NB4 (cell line): ENCODE results near the gene TNFAIP2.

Experiments used
- DNase-seq: peaks from one replicate; pipeline ENCODE4 v3.0.0; 2010; ENCODE audit warnings: low read depth
- H3K4me3 ChIP-seq: one replicate; pipeline ENCODE4 v1.5.1; 2011; ENCODE audit warnings: mild to moderate bottlenecking, low read depth, low read length, moderate library complexity
- MYC ChIP-seq: IDR thresholded peaks from 2 replicates; pipeline ENCODE4 v1.6.1; 2011; ENCODE audit warnings: low read depth, low read length
- POLR2A ChIP-seq: IDR thresholded peaks from 2 replicates; pipeline ENCODE4 v1.6.1; 2011; ENCODE audit warnings: mild to moderate bottlenecking; ENCODE audit not compliant: insufficient read length; ENCODE audit errors: extremely low read depth
- TF ChIP-seq, protein P1 (sequence below): IDR thresholded peaks from one replicate; pipeline ENCODE4 v1.5.1; 2012; ENCODE audit warnings: low read depth, low read length
- TF ChIP-seq, protein P2 (sequence below): IDR thresholded peaks from 2 replicates; pipeline ENCODE4 v1.6.1; 2011; ENCODE audit warnings: low read depth, low read length

TNFAIP2 gene

DNA sequence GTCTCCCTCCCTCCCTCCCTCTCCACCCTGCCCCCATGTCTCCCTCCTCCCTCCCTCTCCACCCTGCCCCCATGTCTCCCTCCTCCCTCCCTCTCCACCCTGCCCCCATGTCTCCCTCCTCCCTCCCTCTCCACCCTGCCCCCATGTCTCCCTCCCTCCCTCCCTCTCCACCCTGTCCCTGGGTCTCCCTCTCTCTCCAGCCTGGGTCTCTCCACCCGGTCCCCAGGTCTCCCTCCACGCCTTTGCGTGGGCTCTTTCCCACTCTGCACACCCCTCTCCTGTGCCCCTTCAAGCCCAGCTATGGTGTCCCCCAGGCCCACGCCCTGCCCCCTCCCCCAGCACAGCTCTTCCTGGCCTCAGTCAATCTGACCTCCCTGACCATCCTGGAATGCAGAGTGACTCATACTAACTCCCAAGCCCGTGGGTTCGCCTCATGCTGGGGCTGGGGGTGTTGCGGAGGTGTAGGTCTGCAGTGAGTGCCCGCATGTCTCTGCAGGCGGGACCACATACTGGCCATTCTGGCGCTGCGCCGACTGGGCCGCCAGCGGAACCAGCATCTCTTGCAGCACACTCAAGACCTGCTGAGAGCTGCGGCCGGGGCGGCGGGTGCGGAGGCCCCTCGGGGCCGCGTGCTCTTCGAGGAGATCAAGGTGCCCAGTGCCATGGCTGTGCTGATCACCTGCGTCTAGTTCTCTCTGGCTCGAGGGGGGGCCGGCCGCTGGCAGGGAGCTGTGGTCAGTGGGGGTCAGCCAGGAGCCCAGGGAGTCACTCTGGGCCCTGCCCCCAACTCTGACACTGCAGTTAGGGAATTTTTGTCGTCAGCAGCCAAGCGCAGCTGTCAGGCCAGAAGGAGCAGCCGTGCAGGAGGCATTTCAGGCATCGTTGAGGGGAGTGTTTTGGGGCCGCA is 13.5 kb upstream of the TNFAIP2 start:
- TF ChIP-seq, protein P1, sequence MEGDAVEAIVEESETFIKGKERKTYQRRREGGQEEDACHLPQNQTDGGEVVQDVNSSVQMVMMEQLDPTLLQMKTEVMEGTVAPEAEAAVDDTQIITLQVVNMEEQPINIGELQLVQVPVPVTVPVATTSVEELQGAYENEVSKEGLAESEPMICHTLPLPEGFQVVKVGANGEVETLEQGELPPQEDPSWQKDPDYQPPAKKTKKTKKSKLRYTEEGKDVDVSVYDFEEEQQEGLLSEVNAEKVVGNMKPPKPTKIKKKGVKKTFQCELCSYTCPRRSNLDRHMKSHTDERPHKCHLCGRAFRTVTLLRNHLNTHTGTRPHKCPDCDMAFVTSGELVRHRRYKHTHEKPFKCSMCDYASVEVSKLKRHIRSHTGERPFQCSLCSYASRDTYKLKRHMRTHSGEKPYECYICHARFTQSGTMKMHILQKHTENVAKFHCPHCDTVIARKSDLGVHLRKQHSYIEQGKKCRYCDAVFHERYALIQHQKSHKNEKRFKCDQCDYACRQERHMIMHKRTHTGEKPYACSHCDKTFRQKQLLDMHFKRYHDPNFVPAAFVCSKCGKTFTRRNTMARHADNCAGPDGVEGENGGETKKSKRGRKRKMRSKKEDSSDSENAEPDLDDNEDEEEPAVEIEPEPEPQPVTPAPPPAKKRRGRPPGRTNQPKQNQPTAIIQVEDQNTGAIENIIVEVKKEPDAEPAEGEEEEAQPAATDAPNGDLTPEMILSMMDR = no peak
- no peak for TF ChIP-seq MYC
- TF ChIP-seq, protein P2, sequence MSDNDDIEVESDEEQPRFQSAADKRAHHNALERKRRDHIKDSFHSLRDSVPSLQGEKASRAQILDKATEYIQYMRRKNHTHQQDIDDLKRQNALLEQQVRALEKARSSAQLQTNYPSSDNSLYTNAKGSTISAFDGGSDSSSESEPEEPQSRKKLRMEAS = no peak
- no peak for TF ChIP-seq POLR2A
- no peak for DNase-seq
- no peak overlapping the region for H3K4me3 ChIP-seq

DNA sequence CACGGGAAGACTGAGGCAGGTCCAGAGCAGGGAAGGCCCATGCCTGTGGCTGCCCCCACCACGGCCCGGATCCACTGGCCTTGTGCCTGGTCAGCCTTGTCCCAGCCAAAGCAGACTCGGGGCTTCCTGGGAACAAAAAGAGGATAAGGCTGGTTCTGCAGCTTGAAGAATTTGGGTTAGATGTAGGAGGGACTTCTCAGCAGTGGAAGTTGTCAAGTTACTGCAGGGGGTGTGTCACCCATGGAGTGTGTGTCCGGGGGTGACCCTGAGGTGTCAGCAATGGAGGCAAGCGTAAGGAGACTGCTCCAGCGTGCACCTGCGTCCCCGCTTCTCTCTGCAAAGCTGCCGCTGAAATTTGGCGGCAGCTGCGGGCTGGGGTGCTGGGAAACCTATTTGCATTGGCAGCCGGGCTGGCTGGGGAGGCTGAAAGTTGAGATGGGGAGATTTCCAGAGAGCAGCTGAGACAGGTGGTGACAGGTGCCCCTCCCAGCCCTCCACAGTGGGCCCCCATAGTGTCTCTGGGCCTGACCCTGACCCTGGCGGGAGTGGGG is 12.5 kb upstream of the TNFAIP2 start:
- no peak overlapping the region for H3K4me3 ChIP-seq
- no peak for DNase-seq
- TF ChIP-seq POLR2A (no peak), MYC (no peak)
- TF ChIP-seq, protein P1 = no peak
- TF ChIP-seq, protein P2 = no peak

DNA sequence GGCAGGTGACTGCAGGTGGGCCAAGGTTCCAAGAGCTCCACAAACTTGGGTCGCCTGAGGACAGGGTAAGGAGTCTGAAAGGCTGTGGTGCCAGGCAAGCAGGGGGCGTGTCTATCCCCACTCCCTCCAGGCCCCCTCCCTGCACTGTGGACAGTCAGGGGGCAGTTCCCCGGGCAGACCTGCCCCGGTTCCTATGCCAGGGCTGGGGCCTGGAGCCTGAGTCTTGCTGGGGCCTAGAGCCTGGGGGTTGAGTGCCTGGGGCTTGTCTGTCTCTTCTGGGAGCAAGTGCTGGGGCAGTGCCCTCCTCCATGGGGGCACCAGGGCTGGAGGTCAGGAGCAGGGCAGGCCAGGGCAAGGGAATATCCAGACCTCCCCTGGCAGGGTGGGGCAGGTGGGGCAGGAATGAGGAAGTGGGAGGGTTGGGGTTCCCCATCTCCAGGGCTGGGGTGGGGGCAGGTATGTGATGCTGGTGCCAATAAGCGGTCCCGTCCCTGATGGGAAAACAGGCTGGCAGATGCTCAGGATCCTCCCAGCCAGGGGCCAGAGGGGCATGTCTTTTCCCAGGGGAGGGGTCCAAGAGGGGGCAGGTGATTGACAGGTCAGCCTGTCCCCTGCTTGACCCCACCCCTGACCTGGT is 11.9 kb upstream of the TNFAIP2 start:
- TF ChIP-seq, protein P1 = no peak
- TF ChIP-seq, protein P2 = no peak
- no peak for TF ChIP-seq MYC
- TF ChIP-seq POLR2A = no peak
- H3K4me3 ChIP-seq = no peak overlapping the region
- no peak for DNase-seq

DNA sequence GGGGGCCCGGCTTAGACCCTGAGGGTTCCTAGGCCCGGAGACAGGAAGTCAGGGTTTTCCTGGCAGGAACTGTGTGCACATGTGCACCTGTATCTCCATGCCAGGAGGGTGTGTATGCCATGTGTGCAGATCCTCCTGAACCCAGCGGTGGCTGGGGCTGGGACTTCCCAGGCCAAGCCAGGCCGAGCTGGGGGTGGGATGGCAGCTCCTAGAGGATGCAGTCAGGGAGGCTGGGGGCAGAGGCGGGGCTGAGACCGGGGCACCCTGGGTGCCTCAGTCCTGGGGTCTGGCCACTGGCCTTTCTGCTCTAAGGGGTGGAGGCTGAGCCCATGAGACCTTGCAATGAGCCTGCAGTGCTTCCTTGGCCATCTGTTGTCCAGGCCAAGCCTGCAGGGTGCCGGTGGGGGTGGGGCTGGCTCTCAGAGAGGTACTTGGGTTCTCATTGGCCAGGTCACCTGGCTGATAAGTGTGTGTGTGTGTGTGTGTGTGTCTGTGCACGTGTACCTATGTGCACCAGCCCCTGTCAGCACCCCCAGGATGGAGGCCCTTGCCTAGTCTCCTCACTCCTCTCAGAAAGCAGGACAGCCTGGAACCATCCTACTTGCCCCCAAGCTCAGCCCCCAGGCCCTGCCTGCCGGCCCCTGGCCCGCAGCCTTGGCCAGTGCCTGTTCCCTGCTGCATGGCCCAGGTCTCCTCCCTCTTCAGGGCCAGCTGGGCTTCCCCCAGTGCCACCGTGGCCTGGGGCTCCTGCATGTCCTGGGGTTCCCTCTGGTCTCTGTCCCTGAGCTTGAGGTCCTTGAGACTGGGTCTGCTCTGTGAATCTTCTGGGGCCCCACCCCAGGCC is 10.6 kb upstream of the TNFAIP2 start:
- TF ChIP-seq, protein P1 = no peak
- TF ChIP-seq, protein P2 = no peak
- TF ChIP-seq MYC (no peak), POLR2A (no peak)
- H3K4me3 ChIP-seq = no peak overlapping the region
- no peak for DNase-seq

DNA sequence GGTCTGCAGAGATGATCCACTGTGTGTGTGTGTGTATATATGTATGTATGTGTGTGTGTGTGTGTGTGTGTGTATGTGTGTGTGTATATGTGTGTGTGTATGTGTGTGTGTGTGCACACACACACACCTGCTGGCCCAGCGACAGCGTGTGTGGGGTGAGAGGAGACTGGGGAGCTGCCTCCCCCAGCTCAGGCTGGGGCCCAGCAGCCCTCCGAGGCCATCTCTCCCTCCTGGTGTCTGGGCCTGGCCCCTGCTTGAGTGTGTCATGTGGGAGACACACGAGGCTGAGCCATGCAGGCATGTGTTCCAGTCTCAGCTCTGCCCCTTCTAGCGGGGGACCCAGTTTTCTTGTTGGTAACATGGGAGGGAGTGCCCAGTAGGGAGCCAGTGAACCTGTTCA is 10.0 kb upstream of the TNFAIP2 start:
- H3K4me3 ChIP-seq = no peak overlapping the region
- DNase-seq = no peak
- TF ChIP-seq POLR2A = no peak
- TF ChIP-seq, protein P2 = no peak
- TF ChIP-seq, protein P1 = no peak
- TF ChIP-seq MYC = no peak
